LoVo (cell line): ENCODE measurements around the gene KRT85.

Source experiments
- DNase-seq: peaks from one replicate; pipeline ENCODE4 v3.0.0-alpha.2; 2016; ENCODE audit warnings: low spot score

Gene KRT85

DNA sequence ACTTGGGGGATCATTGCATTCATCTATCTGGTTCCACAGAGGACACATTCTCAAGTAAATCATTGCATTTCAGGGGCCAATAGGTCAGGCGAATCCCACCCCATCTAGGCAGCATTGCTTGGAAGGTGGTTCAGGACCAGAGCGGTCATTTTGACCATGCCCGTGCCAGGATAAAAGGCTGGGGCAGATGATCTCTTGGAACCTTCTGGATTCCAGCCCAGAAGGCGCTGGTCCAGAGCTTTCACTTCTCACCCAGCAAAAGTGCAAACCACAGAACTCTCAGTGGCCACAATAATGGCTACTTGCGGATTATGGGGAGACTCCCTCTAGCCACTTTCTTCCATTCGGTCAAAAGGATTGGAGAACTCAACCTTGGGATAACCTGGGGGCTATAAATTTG is 595 bp upstream of the KRT85 start:
- DNase-seq, result no peak

DNA sequence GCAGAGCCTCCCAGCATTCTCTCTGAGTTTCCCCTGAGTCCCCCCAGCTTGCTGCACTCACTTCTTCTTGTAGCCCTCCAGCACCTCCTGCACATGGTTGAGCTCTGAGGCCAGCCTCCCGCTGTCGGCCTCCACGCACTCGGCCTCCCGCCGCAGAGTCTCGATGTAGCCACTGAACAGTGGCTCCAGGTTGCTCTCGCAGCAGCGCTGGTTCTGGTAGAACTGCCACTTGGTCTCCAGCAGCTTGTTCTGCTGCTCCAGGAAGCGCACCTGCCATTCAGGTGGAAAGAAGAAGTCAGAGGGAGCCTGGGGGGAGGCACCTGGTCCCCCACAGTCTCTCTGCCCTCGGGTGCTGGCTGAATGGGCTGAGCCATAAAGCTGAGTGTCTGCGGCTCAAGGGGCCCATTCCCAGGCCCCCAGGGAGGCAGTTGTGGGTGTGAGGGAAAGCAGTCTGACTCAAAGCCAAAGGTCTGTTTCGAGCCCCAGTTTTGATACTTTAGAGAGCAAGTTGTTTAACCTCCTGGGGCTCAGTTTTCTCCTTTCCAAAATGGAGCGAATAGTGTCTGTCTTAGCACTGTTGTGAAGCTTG is 2.3 kb downstream of the KRT85 start:
- DNase-seq, result no peak

DNA sequence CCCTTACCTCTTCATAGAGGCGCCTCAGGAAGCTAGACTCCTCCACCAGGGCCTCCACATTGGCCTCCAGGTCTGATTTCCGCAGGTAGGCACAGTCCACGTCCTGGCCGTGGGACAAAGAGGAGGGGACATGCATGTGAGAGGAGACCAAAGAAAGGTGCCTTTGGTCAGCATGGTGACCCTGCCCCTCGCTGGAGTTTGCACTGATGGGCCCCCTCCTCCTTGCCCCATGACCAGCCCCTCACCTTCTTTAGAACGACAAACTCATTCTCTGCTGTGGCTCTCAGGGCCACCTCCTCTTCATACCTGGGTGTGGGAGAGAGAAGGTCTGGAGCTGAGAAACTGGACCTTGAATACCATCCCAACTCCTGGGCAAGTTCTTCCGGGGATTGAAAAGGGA is 3.2 kb downstream of the KRT85 start:
- no peak for DNase-seq

- no peak for DNase-seq
These were observed 4.1 kb downstream of the KRT85 start for GRCh38 chr12:52363111-52363679.

- no peak for DNase-seq
These were observed 5.1 kb downstream of the KRT85 start for GRCh38 chr12:52362118-52362726.

DNA sequence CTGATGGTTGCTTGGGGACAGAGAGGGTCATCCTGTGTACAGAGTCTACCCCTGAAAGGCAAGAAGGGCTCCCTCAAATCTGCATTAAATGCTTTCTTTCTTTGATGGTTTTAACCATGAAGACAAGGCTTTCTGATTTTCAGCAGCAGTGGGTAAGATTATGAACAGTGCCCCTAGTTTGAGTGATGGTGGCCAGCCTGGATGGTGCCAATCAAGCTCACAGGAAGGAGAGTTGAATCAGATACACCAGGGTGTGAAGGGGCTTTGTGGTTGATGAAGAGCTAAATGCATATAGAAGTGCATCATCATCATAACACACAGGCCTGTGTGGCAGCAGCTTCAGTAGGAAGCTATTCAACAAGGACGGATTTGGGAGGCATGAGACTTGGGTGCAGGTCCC is 5.7 kb downstream of the KRT85 start:
- no peak for DNase-seq

GRCh38 chr12:52360663-52361271 is 6.5 kb downstream of the KRT85 start:
- DNase-seq, result no peak

DNA sequence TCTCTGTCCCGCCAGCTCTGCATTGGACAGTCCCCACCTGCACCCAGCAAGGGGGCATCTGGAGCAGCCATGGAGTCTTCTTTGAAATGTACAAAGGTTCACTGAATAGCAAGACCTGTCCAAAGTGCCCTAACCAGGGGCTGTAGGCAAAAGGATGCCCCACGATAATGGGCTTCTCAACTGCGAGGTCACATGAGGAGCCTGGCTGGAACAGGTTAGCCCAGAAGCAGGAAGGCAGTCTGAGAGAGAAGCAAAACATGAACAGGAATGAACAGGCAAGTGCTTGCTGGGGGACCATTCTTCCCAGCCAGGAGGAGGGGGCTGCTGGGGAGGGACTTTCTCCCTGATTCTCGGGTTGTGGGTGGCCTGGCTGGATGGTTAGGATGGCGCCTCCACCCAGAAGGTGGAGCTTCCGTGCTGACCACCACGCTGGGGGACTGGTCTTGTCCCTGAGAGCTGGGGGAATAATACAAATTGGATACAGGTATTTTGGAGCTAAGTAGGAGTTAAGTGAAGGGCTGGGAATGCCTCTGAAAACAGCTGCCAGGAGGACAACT is 7.1 kb downstream of the KRT85 start:
- no peak for DNase-seq

DNA sequence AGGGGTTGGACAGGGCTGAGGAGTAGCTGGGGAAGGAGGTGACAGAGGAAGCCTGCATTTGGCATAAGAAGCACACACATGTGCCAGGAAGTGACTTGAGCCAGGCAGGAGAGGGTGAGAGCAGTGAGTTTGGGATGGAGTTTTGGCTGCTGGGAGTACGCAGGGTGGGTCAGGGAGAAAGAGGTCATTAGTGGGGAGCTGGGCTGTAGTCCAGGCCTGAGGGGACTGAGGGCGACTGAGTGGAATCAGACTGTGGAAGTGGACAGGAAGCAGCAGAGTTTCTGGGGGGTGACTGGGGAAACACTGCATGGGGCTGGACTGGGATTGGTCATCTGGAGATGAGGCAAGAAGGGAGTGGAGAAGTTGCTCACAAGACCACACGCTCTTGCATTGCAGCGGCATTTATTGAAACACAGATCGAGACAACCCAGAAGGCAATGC is 7.6 kb downstream of the KRT85 start:
- no peak for DNase-seq

- no peak for DNase-seq
These were observed 8.5 kb downstream of the KRT85 start for GRCh38 chr12:52358575-52359350.

DNA sequence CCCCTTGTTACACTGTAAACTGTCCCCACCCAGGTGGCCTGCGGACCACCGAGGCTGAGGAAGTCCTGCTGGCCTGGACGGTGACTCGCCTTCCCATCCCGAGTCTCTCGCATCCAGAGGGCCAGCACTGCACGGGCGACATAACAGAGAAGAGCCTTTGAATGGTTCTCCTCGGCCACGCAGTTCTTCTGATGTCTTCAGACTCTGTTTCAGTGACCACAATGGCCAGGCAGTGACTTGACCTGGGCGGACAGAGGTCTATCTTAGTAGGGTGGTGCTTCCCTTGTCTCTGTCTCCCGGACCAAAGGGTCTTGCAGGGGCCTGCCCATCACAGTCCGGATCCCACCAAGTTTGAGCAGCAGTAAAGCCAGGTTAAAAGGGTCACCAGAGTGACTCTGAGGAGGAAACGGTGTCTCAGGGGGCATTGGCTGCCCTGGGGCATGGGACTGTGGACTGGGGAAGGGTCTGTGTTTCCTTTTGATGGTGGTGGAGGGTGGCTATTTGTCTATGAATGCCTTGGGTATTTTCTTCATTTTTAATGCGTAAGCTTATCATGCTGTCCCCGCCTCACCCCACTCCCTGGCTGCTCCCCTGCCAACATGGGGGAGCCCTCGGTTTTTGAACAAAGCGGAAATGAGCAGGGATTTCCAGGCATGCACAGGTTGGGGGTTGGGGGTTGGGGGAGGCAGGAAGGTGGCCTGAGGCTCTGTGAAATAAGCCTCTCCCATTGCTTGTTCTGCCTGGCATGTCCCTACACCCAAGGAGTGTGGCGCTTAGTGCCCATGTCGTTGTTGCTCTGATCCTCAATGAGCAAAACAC is 10.3 kb downstream of the KRT85 start:
- DNase-seq, result no peak

GRCh38 chr12:52356031-52356761 is 11.1 kb downstream of the KRT85 start:
- DNase-seq, result no peak

GRCh38 chr12:52355176-52355575 is 12.1 kb downstream of the KRT85 start:
- no peak for DNase-seq

DNA sequence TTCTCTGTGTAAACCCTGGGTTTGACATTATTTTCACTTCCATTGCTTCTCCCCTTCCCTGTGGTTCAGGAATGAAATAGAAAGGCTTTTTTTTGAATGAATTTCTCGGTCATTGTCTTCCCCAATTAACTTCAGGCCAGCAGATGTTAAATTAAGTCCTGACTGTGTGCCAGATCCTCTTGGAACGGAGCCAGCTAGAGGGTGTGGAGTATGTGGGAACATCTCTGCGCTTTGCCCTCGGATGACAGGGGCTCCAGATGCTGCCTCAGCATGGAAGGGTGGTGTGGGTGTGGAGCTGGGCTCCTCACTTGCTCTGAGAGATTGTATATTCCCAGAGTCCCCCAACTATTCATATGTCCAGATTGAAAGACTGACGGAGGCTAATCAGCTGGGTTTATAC is 13.1 kb downstream of the KRT85 start:
- DNase-seq, result no peak

- DNase-seq, result no peak
These were observed 13.5 kb downstream of the KRT85 start for GRCh38 chr12:52353766-52354165.

GRCh38 chr12:52352951-52353350 is 14.3 kb downstream of the KRT85 start:
- DNase-seq, result no peak

DNA sequence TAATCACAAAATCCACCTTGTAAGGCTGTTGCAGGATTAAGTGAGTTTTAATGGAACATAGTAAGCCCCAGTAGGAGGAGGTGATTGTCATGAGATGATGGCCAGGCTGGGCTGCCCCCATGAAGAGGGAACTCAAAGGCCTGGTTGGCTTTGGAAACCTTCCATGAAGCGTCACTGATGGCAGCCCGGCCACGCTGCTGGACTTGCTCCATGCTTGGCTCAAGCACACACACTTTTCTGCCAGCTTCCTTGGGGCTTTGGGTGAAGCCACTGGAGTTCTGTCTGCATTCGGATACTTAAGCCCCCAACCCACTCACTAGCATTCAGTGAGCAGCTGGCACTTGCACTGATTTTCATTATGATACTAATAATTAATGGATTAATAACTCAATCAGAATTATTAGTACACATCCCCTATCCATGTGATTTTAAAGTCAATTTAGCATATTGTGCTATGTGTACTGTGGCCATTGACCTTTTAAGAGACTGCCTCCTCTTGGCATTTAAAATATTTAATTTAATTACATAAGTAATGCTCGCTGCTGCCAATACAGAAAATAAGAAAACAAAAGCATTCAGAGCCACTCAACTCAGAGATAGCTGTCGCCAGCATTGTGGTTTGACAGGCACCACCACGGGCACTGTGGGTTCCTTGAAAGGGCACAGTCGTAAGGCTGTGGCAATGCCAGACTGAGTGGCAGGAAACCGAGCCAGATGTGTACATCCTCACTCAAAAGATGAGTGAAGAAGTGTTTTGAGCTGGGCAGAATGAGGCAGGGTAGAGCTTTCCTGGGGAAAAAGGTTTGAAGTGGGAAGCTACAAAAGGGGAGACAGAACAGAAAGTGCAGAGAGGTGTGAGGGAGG is 15.9 kb downstream of the KRT85 start:
- DNase-seq, result no peak

DNA sequence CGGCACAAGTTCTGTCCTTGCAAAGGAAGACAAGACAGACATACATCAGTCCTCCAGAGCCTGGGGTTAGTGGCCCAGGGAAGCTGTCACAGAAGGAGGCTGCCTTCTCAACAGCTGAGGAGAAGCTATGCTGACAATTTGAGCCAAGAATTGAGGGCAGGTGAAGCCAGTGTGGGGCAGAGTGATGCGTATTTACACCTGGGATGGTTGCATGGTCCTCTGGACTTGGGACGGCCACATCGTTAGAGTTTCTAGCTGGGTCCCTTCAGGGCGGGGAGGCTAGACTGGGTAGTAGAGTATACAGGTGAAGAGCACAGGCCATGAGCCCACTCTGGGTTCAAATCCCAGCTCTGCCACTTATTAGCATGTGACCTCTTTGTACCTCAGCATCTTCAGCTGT is 16.5 kb downstream of the KRT85 start:
- no peak for DNase-seq

GRCh38 chr12:52350021-52350620 is 17.2 kb downstream of the KRT85 start:
- no peak for DNase-seq
